Left lung (tissue), 10 donors: ENCODE results near the gene POLR1C. TPM values are rescaled to one million over a fixed set of nuclear protein-coding genes. Genes with fewer than 3 reads are reported as not detected.

Experiments used
- ATAC-seq: fragments of 200-7000 bp; cut with Tn5 transposase; one replicate; pipeline ENCODE4 v1.9.1; 2020; ENCODE audit warnings: moderate library complexity
- DNase-seq, 4 donors: peaks; one replicate each; pipeline ENCODE4 v3.0.0-alpha.2; 2013 to 2020
- H3K27ac ChIP-seq, 2 donors: fragments of 200-600 bp; sonication (generic) in 1 of 2; one replicate each; pipeline versions ENCODE4 v1.5.0 to v1.8.0; 2020 to 2021
- H3K27me3 ChIP-seq, 2 donors: fragments of 200-600 bp; sonication (generic) in 1 of 2; one replicate each; pipeline versions ENCODE4 v1.5.0 to v1.8.0; 2020 to 2021
- H3K36me3 ChIP-seq, 2 donors: fragments of 200-600 bp; sonication (generic) in 1 of 2; one replicate each; pipeline versions ENCODE4 v1.5.0 to v1.8.0; 2020 to 2021
- H3K4me1 ChIP-seq, 2 donors: fragments of 200-600 bp; one replicate each; pipeline ENCODE4 v1.8.0; 2021
- H3K4me3 ChIP-seq, 2 donors: fragments of 200-600 bp; sonication (generic) in 1 of 2; one replicate each; pipeline versions ENCODE4 v1.5.0 to v1.8.0; 2020 to 2021; ENCODE audit warnings: mild to moderate bottlenecking in 1 of 2
- H3K9me3 ChIP-seq, 2 donors: fragments of 200-600 bp; sonication (generic) in 1 of 2; one replicate each; pipeline versions ENCODE4 v1.5.0 to v1.8.0; 2020 to 2021
- intact Hi-C, 2 donors: fragments of 100-400 bp; cut with DNase I; formaldehyde crosslinking; loops; one replicate each; pipeline versions ENCODE4 v1.11.2 to v1.14.2; 2022
- polyA plus RNA-seq, 6 donors: library from polyadenylated mRNA; unstranded; fragments of 120-200 nt; gene quantifications; one replicate each; pipeline ENCODE4 v1.2.1, GENCODE V29; 2013; ENCODE audit not compliant: insufficient read length in 6 of 6
- total RNA-seq, 2 donors: library from RNA; stranded (reverse); fragmentation: NEBNext Ultra II Directional; extraction: Animal tissue kit (Norgen Biotek cat#: 25700); gene quantifications; one replicate each; pipeline ENCODE4 v1.2.1, GENCODE V29; 2021
- TF ChIP-seq, protein P1 (sequence below), 2 donors: fragments of 200-600 bp; sonication (generic) in 1 of 2; IDR thresholded peaks; one replicate each; pipeline versions ENCODE4 v1.5.0 to v1.8.0; 2021; ENCODE audit warnings: antibody characterized with exemption in 2 of 2
- donor health status: DM: no; HTN: yes; CAD: no.
- donor health status: DM: no; HTN: no; CAD: no.

Gene POLR1C
- total and polyA plus RNA-seq, 8 donors = 31.9 to 46.3 (median 35.5) TPM

GRCh38 chr6:43468748-43469681, 47.9 kb upstream of the POLR1C start:
- ATAC-seq (no peak), DNase-seq (no peak)
- Histone ChIP-seq H3K9me3 (no peaks in the 10 kb centered on the region), H3K27me3 (peaks cover 0 to 33% of the 10 kb centered on the region in 2 donors), H3K27ac (no peak overlapping the region), H3K36me3 (no peaks in the 10 kb centered on the region), H3K4me3 (no peak overlapping the region), H3K4me1 (no peaks in the 10 kb centered on the region)
- TF ChIP-seq, protein P1, sequence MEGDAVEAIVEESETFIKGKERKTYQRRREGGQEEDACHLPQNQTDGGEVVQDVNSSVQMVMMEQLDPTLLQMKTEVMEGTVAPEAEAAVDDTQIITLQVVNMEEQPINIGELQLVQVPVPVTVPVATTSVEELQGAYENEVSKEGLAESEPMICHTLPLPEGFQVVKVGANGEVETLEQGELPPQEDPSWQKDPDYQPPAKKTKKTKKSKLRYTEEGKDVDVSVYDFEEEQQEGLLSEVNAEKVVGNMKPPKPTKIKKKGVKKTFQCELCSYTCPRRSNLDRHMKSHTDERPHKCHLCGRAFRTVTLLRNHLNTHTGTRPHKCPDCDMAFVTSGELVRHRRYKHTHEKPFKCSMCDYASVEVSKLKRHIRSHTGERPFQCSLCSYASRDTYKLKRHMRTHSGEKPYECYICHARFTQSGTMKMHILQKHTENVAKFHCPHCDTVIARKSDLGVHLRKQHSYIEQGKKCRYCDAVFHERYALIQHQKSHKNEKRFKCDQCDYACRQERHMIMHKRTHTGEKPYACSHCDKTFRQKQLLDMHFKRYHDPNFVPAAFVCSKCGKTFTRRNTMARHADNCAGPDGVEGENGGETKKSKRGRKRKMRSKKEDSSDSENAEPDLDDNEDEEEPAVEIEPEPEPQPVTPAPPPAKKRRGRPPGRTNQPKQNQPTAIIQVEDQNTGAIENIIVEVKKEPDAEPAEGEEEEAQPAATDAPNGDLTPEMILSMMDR (IDR thresholded peaks at IDR 0.05) = no peak
- intact Hi-C loops = no loop called here

DNA sequence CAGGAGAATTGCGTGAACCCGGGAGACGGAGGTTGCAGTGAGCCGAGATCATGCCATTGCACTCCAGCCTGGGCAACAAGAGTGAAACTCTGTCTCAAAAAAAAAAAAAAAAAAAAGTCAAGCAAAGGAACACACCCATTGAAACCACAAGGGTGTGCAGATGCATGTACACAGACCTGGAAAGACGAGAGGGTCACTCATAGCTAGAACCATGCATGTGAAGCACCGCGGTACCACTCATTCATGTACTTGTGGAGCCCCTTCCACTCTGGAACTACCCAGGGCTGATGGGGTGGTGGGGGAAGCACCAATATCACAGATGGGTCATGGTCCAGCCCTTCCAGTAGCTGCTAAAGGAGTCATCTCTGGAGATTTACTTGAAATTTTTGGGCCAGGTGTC, 46.9 kb upstream of the POLR1C start:
- TF ChIP-seq, protein P1 (IDR thresholded peaks at IDR 0.05) = no peak
- DNase-seq (no peak), ATAC-seq (no peak)

DNA sequence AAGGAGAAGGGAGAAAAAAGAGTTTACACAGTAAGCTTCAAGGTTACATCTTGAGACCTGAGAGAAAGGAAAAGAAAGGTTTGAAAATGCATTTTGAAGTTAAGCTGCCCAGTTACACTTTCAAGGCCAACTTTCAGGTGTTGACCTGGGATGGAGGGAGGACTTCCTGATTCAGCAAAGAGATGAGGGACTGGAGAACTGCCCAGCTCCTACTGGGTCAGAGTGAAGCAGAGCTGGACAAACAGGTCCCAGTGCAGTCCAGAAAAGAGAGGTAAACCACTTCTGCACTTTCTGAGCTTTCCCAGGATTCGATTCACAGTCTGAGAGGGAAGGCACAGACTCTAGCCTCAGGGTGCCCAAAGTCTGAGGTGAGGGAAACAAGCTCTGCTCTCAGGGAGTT, 45.5 kb upstream of the POLR1C start:
- Histone ChIP-seq H3K4me1 (no peaks in the 10 kb centered on the region), H3K9me3 (no peaks in the 10 kb centered on the region), H3K27ac (no peak overlapping the region), H3K27me3 (peaks cover 0 to 19% of the 10 kb centered on the region in 2 donors), H3K36me3 (no peaks in the 10 kb centered on the region), H3K4me3 (no peak overlapping the region)
- DNase-seq = no peak
- intact Hi-C loops = no loop called here
- TF ChIP-seq, protein P1 (IDR thresholded peaks at IDR 0.05) = no peak
- ATAC-seq = no peak

More for the DNA sequence above, 46.9 kb upstream of the POLR1C start:
- H3K27me3 ChIP-seq = peaks cover 0 to 24% of the 10 kb centered on the region in 2 donors
- H3K36me3 ChIP-seq = no peaks in the 10 kb centered on the region
- H3K9me3 ChIP-seq = no peaks in the 10 kb centered on the region
- H3K4me3 ChIP-seq = no peak overlapping the region
- intact Hi-C loops = no loop called here
- no peak overlapping the region for H3K27ac ChIP-seq
- no peaks in the 10 kb centered on the region for H3K4me1 ChIP-seq

GRCh38 chr6:43472515-43472914, 44.4 kb upstream of the POLR1C start:
- TF ChIP-seq, protein P1 (IDR thresholded peaks at IDR 0.05) = no peak
- ATAC-seq = no peak
- DNase-seq = no peak
- intact Hi-C loops = no loop called here
- H3K4me1 ChIP-seq = peaks cover 4 to 6% of the 10 kb centered on the region in 2 donors
- H3K27ac ChIP-seq = no peak overlapping the region
- H3K27me3 ChIP-seq = peaks cover 0 to 19% of the 10 kb centered on the region in 2 donors
- H3K36me3 ChIP-seq = no peaks in the 10 kb centered on the region
- H3K4me3 ChIP-seq = no peak overlapping the region
- no peaks in the 10 kb centered on the region for H3K9me3 ChIP-seq

GRCh38 chr6:43475516-43475915, 41.4 kb upstream of the POLR1C start:
- Histone ChIP-seq H3K9me3 (no peaks in the 10 kb centered on the region), H3K4me1 (peaks cover 12 to 25% of the 10 kb centered on the region in 2 donors), H3K27me3 (peaks cover 0 to 14% of the 10 kb centered on the region in 2 donors), H3K36me3 (no peaks in the 10 kb centered on the region), H3K4me3 (no peak overlapping the region), H3K27ac (no peak overlapping the region)
- TF ChIP-seq, protein P1 (IDR thresholded peaks at IDR 0.05) = no peak
- ATAC-seq = no peak
- no peak for DNase-seq
- intact Hi-C loops = no loop called here
